Stimulated activated CD4-positive, alpha-beta T cell treated with anti-CD3 and anti-CD28 coated beads, TNF-alpha, amount 100 ng/mL, for 24 hours (primary cell): ENCODE results near the gene OGDH.
"Not testable (repeated sequence)": the region's sequence is repeated elsewhere in the genome, so short reads cannot be mapped to it uniquely, and the experiment has no call there.

Experiments used
- DNase-seq, 3 experiments: peaks; one replicate each; pipeline ENCODE4 v3.0.0-alpha.2; 2020; ENCODE audit warnings: low read depth in 3 of 3

The OGDH gene

DNA sequence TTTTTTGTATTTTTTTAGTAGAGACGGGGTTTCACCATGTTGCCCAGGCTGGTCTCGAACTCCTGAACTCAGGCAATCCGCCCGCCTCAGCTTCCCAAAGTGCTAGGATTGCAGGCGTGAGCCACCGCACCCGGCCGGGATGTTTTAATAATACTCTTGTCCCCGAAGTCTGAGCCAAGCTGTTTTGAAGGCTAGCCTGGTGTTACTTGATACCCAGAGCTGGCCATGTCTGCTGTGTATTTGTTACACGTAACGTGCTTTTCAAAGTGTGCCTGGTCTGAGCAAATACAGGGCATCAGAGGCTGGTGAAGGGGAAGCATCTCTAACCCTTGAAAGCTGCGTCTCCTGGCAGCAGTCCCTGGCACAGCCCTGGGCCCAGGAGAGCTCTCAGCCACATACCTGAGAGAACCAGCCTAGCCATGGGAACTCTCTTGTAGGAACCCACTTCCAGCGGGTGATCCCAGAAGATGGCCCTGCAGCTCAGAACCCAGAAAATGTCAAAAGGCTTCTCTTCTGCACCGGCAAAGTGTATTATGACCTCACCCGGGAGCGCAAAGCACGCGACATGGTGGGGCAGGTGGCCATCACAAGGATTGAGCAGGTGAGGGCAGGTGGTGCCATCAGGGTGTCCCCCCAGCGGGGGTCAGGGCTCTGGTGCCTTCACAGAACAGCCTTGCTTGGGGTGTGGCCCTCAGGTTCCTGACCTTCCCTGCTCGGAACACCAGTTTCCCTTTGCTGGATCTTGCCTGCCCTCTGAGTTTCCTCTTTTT lies 100.5 kb downstream of the OGDH start:
- DNase-seq = no peak

DNA sequence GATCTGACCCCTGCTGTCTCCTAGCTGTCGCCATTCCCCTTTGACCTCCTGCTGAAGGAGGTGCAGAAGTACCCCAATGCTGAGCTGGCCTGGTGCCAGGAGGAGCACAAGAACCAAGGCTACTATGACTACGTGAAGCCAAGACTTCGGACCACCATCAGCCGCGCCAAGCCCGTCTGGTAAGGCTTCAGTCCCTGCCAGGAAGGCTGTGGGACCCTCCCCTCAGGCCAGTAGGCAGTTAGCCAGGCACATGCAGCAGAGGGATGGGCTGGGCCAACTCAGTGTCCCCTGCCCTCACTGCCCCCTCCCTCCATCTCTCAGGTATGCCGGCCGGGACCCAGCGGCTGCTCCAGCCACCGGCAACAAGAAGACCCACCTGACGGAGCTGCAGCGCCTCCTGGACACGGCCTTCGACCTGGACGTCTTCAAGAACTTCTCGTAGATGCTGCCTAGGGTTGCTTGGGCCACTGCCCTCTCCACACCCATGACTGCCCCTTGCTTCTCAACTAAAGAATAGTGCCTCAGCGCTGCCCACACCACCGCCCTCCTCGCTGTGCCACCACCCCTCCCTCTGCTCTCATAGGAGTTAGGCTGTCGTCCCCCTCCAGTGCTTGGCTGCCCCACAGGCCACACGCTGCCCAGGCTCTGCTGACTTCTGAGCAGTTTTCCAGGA lies 101.3 kb downstream of the OGDH start:
- DNase-seq = no peak

DNA sequence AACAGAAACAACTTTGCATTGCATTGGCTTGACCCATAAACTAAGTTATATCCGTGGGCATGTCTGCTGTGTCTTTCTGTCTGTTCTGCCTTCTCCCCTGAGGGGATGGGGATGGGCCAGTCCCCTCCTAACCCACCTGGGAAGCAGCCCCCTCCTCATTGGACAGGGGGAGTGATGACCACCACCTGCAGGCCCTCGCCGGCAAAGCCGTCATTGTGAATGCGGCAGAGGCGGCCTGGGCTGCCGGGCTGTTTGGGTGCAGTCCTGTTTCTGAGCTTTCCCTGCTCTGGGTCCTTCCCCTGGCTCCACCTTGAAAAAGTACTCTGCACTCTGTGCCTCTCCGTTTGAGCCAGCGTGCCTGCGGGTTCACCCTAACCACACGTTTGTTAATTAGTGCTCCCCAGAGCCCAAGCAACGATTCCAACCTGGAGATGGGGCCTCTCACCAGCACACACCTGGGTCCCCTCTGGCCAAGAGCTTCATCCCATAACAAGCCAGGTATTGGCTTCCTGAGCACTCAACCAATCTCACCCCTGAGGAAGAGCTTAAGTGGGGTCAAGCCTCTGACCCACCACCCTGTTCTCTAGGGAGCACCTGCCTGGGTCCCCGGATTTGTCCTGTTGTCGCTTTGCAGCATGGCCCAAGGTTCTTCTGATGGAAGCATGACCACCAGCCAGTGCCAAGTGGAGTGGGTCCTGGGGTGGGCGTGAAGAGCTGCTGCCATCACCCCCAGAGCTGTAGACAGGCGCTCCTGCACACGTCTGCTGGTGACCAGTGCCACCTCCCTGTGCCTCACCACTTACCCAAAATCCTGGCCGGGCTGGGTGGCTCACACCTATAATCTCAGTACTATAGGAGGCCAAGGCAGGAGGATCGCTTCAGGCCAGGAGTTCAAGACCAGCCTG lies 102.8 kb downstream of the OGDH start:
- no peak for DNase-seq

DNA sequence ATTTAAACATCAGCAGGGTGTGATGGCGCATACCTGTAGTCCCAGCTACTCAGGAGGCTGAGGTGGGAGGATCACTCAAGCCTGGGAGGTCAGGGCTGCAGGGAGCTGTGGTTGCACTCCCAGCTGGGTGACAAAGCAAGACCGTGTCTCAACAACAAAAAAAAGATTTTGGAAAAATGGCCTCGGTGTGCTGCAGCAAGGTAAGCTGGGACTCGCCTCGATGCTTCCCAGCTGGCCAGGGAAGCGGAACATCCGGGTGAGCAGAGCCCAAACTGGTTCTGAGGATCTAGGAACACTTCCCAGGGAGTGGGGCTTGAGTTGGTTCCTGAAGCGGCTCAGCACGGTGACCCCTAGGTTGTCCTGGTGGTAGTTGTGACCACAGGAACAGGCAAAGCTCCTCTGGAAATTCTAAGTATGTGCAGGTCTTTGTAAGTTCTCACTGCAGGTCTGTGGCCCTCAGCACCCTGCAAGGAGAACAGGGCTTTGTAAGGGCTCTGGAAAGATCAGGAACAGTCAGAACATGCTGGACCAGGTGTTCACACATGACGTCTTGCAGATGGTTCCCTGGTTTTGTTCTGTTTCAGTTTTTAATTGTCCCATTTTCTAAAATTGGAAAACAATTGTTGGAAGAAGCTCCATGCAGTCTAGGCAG lies 103.6 kb downstream of the OGDH start:
- DNase-seq = no peak

DNA sequence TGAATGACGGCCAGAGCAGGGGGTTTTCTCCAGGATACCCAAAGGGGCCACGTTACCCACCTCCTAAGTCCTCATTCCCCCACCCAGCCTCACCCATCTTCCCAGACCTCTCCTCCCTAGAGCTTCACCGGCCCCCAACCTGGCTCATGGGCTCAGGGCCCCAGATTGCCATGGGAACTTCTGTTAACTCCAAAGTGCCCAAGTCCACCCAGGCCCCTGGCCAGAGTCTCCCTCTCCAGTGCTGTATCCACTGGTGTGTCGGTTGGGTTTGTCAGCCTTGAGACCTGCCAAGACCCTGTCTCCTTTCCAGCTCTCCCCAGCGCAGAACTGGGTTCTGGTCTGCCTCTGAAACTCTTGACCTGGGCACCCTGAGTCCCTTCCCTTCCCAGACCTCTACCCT lies 105.1 kb downstream of the OGDH start:
- DNase-seq = no peak

DNA sequence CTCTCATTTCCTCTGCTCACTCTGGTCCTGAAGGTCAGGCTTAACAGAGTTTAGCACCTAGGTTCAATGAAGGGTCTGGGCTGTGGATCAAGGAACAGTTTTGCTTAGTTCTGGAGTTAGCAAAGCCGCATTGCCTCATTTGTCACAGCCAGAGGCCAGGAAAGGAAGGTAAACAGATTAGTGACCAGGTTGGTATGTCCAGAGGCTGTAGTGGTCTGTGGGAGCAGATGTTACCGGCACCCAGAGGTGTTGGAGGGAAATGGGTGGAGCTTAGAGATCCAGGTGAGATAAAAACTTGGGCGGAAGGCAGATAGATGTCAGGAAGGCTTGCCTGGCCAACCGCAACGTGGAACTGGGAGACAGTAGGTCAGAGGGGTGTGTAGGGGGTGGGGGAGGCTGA lies 105.6 kb downstream of the OGDH start:
- DNase-seq = no peak

DNA sequence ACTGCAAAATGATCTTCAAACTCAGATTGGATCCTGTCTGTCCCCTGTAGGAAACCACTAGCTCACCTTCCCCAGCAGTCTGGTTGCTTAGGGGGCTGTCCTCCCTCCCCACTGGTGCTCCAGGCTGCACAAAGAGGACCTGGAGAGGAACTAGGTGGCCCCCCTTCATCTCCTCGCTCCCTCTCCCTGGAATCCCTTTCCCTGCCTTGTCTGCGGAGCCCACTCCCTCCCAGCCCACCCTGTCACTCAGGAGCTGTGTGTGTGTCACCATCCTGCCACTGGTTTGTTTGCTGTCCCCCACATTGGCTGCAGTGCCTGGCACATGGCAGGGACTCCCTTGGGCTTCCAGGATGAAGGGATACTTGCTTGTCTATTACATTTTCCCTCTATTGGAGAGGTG lies 106.7 kb downstream of the OGDH start:
- no peak for DNase-seq

DNA sequence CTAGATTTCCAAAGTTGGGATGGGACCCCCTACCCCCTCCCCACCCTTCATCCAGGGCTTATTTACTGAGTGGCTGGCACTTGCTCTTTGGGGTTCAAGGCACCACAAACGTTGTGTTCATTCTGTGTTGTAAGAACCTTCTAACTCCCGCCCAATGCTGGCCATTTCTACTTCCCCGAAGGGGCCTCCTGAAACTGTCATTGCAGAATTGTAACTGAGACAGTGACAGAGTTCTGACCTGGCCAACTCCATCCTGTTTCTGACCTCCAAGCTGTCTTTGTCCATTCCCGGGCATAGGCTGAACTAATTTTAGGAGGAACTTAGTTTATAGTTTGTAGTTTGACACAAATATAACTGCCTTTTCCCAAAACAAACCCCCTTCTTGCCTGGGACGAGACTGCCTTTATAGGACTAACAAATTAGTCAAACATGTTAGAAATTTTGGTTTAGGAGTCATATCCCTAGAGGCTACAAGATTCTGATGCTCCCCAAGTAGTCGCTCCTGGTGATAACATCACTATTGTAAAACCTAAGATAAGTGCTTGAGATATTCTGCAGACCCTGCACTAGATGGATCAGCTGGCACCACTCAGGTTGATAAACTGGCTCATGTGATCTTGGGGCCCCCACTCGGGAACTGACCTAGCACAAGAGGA lies 107.4 kb downstream of the OGDH start:
- no peak for DNase-seq

DNA sequence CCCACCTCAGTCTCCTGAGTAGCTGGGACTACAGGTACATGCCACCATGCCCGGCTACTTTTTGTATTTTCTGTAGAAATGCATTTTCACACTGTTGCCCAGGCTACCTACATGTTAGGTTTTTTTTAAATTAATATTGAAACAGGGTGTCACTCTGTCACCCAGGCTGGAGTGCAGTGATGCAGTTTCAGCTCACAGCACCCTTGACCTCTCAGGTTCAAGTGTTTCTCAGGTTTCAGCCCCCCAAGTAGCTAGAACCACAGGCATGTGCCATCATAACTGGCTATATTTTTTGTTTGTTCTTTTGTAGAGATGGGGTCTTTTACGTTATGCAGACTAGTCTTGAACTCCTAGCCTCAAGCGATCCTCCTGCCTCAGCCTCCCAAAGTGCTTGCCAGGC lies 109.8 kb downstream of the OGDH start:
- no peak for DNase-seq

DNA sequence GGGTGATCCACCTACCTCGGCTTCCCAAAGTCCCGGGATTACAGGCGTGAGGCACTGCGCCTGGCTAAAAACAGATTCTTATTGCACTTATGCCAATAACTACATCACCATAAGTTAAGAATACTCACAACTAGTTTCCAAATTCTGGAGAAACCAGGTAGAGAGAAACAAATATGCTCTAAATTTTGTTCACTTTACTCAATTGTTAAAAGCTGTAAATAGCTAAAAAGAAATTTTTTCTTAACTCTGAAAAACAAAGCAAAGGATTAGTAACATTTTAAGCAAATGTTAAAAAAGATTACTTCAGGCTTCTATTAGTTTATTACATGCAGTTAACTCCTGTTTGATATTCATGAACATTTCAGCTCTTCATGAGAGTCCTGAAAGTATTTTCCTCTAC lies 113.9 kb downstream of the OGDH start:
- DNase-seq = no peak

DNA sequence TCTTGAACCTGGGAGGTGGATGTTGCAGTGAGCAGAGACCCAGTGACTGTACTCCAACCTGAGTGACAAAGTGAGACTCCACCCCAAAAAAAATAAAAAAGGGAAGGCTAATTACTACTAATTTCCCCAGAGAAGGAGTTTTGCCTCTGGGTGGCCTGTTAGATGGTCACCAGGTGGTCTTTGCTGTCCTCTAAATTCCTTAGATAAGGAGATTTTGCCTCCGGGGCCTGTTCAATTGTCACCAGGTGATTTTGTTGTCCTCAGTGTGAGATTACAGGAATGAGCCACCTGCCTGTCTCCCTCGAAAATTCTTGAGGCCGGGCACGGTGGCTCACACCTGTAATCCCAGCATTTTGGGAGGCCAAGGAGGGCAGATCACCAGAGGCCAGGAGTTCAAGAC lies 117.8 kb downstream of the OGDH start:
- no peak for DNase-seq

DNA sequence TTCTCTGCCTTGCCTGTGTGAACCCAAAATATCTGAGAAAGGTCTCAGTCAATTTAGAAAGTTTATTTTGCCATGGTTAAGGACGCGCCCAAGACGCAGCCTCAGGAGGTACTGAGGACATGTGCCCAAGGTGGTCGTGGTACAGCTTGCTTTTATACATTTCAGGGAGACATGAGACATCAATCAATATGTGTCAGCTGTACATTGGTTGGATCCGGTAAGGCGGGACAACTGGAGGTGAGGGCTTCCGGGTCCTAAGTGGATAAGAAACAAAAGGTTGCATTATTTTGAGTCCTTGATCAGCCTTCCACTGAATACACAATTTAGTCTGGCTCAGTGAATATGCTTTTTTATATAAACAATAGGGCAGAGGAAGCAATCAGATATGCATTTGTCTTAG lies 119.8 kb downstream of the OGDH start:
- DNase-seq = not testable (repeated sequence)

DNA sequence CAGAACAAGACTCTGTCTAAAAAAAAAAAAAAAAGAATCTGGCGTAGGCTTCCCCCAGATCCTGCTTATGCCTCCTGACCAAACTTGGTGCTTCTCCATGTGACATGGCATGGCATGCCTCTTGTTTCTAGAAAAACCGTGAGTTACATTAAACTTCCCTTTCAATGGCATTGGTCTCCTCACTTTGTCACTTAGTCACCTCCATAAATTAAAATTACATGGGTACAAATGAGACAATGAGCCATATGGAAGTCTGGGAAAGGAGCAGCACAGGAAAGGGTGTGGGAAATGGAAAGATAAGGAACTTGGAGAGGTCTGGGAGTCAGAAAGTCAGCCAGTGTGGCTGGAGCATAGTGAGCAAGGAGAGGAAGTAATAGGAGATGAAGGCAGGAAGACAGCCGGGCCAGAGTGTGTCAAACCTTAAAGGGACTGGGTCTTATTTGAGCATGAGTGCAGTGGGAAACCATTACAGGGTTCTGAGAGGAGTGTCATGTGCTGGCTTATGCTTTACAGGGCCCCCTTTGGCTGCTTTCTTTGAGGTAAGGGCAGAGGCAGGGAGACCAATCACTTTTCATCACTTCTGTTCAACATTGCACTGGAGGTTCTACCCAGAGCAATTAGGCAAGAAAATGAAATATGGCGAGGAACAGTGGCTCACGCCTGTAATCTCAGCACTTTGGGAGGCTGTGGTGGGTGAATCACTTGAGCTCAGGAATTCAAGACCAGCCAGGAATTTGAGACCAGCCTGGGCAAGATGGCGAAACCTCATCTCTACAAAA lies 120.9 kb downstream of the OGDH start:
- no peak for DNase-seq

DNA sequence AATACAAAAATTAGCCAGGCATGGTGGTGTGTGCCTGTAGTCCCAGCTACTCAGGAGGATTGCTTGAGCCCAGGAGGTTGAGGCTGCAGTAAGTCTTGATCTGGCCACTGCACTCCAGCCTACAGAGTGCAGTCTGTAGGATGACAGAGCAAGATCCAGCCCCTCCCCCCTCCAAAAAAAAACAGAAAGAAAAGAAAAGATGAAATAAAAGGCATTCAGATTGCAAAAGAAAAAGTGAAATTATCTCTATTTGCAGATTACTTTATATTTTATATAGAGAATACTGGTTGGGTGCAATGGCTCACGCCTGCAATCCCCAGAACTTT lies 121.5 kb downstream of the OGDH start:
- DNase-seq = no peak

DNA sequence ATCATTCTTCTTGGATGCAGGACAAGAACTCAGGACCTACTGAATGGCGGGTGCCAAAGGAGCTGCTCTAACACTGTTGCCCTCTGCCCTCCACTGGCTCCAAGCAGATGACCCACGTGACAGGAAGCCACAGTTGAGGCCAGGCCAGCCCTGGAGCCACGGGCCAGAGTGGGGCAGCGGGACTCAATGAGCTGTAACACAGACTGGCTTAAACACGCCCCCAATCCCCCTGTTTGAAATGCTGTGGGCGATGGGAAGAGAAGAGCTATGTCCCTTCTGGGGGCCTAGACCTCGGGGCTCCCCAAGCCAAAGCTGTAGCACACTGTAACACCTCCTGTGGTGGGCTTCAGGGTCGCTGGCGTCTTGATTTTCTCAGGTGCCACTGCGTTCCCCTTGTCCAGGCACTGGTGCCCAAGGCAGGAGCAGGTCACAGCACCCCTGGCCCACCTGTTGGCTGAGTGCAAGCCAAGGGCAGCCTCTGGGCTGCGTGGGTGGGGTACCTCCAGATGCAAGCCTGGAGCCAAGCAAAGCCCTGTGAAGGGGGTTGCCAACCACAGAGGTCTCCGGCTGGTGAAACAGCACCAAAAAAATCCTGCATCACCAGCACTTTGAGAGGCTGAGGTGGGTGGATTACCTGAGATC lies 123.6 kb downstream of the OGDH start:
- DNase-seq = no peak

DNA sequence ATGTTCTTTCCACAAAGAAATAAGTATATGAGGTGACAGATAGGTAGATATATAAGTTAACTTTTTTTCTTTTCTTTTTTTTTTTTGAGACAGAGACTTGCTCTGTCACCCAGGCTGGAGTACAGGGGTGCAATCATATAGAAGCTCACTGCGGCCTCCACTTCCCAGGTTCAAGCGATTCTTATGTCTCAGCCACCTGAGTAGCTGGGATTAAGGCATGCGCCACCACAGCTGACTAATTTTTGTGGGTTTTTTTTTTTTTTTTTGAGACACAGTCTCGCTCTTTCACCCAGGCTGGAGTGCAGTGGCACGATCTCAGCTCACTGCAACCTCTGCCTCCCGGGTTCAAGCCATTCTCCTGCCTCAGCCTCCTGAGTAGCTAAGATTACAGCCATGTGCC lies 126.5 kb downstream of the OGDH start:
- DNase-seq = not testable (repeated sequence)

DNA sequence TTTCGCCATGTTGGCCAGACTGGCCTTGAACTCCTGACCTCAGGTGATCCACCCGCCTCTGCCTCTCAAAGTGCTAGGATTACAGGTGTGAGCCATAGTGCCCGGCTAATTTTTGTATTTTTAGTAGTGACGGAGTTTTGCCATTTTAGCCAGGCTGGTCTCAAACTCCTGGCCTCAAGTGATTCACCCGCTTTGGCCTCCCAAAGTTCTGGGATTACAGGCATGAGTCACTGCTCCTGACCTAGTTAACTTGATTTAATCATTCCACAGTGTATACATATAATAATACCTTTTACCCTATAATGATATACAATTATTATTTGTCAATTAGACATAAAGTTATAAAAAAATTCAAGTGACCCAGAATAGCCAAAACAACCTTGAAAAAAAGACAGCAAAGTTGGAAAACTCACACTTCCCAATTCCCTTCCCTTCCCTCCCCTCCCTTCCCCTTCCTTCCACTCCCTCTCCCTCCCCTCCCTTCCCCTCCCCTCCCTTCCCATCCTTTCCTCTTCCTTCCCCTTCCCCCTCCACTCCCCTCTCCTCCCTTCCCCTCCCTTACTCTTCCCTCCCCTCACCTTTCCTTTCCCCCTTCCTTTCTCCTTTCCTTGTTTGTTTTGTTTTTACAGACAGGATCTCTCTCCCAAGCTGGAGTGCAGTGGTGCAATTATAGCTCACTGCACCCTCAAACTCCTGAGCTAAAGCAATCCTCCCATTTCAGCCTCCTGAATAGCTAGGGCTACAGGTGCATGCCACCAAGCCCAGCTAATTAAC lies 127.5 kb downstream of the OGDH start:
- DNase-seq = no peak

DNA sequence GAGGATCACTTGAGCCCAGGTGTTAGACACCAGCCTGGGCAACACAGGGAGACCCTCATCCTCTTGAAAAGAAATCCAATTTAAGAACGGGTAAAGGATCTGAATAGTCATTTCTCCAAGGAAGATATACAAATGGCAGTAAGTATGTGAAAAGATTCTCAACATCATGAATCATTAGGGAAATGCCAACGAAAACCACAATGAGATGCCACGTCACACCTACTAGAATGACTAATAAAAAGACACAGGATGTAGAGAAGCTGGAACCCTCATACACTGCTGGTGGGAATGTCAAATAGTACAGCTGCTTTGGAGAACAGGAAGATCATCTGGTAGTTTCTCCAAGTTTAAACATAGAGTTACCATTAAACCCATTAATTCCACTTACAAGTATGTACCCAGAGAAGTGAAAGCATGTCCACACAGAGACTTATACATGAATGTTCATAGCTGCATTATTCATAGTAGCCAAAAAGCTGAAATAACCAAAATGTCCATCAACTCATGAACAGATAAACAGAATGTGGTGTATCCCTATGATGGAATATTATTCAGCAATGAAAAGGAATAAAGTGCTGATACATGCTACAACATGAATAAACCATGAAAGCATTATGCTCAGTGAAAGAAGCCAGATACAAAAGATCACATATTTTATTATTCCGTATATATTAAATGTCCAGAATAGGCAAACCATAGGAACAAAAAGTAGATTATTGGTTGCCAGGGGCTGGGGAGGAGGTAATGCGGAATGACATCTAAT lies 129.2 kb downstream of the OGDH start:
- peak in 1 of 3 experiments; percentile 45 for DNase-seq

DNA sequence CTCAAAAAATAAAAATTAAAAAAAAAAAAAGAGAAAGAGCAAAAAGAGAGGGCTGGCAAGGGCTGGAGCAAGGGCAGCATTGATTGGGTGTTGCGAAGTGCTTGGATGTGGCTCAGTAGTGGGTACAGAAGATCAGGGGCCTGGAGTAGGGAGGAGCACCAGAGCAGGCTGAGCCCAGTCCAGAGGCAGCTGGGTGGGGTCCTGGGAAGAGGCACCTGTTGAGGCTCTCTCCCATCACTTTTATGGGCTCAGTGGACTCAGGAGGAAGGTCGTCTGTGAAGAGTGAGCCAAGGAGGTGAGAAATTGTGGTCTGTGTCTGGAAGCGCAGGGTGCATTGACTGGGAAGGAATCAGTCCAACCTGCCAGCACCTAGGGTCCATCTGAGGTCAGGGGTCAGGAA lies 130.5 kb downstream of the OGDH start:
- no peak for DNase-seq
